ENCODE results near the gene TMA7.

DNA sequence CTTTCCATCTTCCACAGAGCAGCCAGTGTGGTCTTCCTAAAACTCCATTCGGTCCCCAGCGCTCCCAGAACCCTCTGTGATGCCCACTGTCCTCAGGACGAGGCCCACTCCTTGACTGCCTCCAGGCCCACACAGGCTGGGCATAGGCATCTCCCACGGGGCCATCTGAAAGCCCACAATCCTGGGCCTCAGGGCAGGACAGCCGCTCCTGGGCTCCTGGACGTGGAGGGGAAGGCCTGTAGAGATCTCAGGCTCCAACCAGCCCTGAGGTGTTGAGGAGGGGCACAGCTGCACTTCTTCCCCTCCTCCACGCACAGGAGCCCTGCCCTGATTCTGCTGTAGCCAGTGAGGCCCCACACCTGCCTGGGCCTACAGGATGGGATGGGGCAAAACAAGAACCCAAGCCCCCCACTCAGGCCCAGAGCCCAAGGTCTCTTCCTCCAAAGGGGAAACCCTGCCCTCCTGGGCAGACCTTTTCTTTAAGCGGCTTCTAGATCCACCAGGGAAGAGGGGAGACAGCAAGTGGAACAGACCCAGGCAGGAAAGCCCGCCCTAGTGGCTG is 38.0 kb downstream of the TMA7 start:
- TF ChIP-seq, protein P1, sequence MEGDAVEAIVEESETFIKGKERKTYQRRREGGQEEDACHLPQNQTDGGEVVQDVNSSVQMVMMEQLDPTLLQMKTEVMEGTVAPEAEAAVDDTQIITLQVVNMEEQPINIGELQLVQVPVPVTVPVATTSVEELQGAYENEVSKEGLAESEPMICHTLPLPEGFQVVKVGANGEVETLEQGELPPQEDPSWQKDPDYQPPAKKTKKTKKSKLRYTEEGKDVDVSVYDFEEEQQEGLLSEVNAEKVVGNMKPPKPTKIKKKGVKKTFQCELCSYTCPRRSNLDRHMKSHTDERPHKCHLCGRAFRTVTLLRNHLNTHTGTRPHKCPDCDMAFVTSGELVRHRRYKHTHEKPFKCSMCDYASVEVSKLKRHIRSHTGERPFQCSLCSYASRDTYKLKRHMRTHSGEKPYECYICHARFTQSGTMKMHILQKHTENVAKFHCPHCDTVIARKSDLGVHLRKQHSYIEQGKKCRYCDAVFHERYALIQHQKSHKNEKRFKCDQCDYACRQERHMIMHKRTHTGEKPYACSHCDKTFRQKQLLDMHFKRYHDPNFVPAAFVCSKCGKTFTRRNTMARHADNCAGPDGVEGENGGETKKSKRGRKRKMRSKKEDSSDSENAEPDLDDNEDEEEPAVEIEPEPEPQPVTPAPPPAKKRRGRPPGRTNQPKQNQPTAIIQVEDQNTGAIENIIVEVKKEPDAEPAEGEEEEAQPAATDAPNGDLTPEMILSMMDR (IDR thresholded peaks at IDR 0.05): no peak
- TF ChIP-seq POLR2A (IDR thresholded peaks at IDR 0.05): no peak
- no peak for TF ChIP-seq POLR2AphosphoS5 (IDR thresholded peaks at IDR 0.05)
- TF ChIP-seq EP300 (IDR thresholded peaks at IDR 0.05): no peak

Data from sigmoid colon (tissue), 4 donors.